GM04504 (cell line): ENCODE results near the gene ERGIC2.
"Not testable (repeated sequence)": the region's sequence is repeated elsewhere in the genome, so short reads cannot be mapped to it uniquely, and the experiment has no call there.

Experiments
- DNase-seq: peaks from one replicate; pipeline ENCODE4 v3.0.0-alpha.2; 2012; ENCODE audit warnings: low read depth

The ERGIC2 gene

DNA sequence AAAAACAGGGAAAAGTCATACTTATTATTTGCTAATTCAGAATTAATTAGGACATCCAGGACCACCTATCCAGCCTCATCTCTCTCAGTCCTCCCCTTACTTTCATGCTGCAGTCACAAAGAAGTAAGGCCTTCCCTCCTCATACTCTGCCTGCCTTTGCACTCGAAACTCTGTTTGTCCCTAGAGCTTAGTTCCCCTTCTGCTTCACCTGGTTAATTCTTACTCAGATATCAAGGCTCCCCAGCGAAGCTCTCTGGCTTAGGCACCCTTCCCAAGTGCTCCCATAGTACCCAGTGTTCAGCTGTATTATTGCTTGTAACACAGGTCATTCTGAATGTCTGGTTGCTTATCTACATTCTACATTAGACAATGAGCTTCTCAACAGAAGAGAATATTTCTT lies 81.3 kb downstream of the ERGIC2 start:
- no peak for DNase-seq

DNA sequence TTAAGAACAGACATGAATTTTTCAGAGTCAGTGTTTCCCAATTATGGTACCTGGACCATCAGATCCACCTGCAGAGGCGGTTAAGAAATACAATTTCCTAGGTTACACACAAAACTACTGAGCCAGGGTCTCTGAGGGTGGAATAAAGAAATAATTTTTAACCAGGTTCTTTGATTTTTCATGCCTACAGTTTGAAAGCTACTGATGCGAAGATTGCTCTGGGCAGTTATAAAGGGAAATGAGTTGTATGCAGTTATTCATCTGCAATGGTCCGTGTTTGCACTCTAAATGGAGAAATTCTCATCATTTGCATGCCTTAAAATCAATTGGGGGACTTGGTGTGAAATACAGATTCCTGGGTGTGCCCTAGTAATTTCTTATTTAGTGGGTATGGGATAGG lies 89.7 kb downstream of the ERGIC2 start:
- no peak for DNase-seq

DNA sequence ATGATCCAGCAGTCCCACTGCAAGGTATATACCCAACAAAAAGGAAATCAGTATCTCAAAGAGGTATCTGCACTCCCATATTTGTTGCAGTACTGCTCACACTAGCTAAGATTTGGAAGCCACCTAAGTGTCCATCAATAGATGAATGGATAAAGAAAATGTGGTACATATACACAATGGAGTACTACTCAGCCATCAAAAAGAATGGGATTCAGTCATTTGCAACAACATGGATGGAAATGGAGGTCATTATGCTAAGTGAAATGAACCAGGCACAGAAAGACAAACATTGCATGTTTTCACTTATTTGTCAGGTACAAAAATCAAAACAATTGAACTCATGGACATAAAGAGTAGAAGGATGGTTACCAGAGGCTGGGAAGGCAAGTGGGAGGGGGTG lies 90.5 kb downstream of the ERGIC2 start:
- not testable (repeated sequence) for DNase-seq

DNA sequence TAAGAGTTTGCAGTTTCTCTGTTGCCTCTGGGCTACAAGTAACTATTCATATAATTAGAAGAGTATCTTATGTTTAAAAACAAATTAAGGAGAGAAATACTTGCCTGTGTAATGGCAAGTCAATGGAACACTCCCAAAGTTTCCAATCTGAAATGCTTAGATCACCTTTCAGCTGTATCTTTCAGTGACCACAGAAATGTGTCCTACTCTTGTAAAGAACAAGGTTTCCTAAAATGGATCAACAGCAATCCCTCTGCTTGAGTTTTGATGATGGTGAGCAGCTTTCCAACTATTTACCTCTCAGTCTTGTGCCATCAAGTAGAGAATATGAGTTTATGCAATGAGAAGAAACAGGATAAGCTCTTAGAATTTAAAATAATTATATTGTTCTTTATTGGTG lies 92.9 kb downstream of the ERGIC2 start:
- no peak for DNase-seq

DNA sequence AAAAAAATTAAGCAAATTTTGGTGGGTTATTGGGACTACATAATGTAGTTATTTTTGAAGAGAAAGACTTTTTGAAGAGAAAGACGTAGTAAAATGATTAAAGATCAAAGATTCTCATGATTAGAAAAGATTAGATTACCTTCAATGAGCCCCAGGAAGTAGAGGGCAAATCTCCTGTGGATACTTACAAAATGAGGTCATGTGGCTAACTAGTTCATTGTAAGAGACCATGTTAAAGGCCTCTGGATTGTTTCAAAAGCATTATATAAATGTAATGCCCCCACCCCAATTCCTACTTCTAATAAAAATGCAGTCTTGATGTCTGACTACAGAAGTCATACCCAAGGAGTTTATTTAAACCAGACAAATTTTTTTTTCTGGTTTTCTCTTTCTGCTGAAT lies 93.3 kb downstream of the ERGIC2 start:
- no peak for DNase-seq
